Transverse colon (tissue), 4 donors: ENCODE measurements around the gene TMTC2. TPM values are rescaled to one million over a fixed set of nuclear protein-coding genes. Genes with fewer than 3 reads are reported as not detected.

Experiments used
- DNase-seq: peaks from one replicate; pipeline ENCODE4 v3.0.0-alpha.2; 2019
- H3K27ac ChIP-seq, 4 donors: fragments of 200-600 bp; sonication (generic); 2 replicates each; pipeline ENCODE4 v1.5.1; 2016 to 2018; ENCODE audit warnings: inconsistent platforms in 4 of 4
- H3K27me3 ChIP-seq: fragments of 200-600 bp; sonication (generic); 2 replicates; pipeline ENCODE4 v1.5.1; 2017; ENCODE audit warnings: inconsistent platforms
- H3K36me3 ChIP-seq, 4 donors: fragments of 200-600 bp; sonication (generic); 2 replicates each; pipeline ENCODE4 v1.5.1; 2017 to 2019; ENCODE audit warnings: inconsistent platforms in 4 of 4
- H3K4me1 ChIP-seq, 4 donors: fragments of 200-600 bp; sonication (generic); 2 replicates each; pipeline ENCODE4 v1.5.1; 2017 to 2020; ENCODE audit warnings: inconsistent platforms in 4 of 4
- H3K4me3 ChIP-seq, 4 donors: fragments of 200-600 bp; sonication (generic); 1 replicate in 1 of 4; 2 replicates in 3 of 4; pipeline versions ENCODE4 v1.5.1 to v1.6.1; 2017 to 2019; ENCODE audit warnings: inconsistent platforms in 4 of 4
- H3K9me3 ChIP-seq, 2 donors: fragments of 200-600 bp; sonication (generic); 2 replicates each; pipeline ENCODE4 v1.5.1; 2017 to 2019; ENCODE audit warnings: inconsistent platforms in 2 of 2
- EP300 ChIP-seq: sonication (generic); formaldehyde crosslinking; IDR thresholded peaks from one replicate; pipeline ENCODE4 v1.6.1; 2017; ENCODE audit warnings: antibody characterized with exemption, low read depth
- POLR2A ChIP-seq: fragments of 450-650 bp; IDR thresholded peaks from one replicate; pipeline ENCODE4 v1.6.1; 2016; ENCODE audit warnings: antibody characterized with exemption, mild to moderate bottlenecking, moderate library complexity
- POLR2AphosphoS5 ChIP-seq, 3 donors: sonication (generic); formaldehyde crosslinking; IDR thresholded peaks; one replicate each; pipeline ENCODE4 v1.6.1; 2016; ENCODE audit warnings: antibody characterized with exemption in 3 of 3
- WGBS, 2 donors: methylation state at CpG; one replicate each; pipeline ENCODE4 v1.1.5; 2018; ENCODE audit warnings: low coverage in 1 of 2; 5-methylcytosine and 5-hydroxymethylcytosine counted together
- in situ Hi-C, 4 donors: fragments of 200-750 bp; cut with MboI; loops; one replicate each; pipeline versions ENCODE4 v1.15.0 to v1.15.1; 2017; ENCODE audit warnings: low sequenced_read_pairs in 3 of 4, low pct_ligation_motif_present in 1 of 4, low pct_unique_long_range_greater_than_20kb in 1 of 4
- intact Hi-C: fragments of 100-400 bp; cut with DNase I; formaldehyde crosslinking; loops from one replicate; pipeline ENCODE4 v1.15.1; 2023; ENCODE audit warnings: low total_unique reads
- total RNA-seq, 4 donors: library from RNA; depleted of rRNA; stranded (reverse); fragments of >200 nt; gene quantifications; one replicate each; pipeline ENCODE4 v1.1.0, GENCODE V29; 2016
- TF ChIP-seq, protein P1 (sequence below), 5 experiments: fragments of 200-600 bp in 3 of 5; fragments of 450-650 bp in 2 of 5; sonication (generic) in 3 of 5; IDR thresholded peaks; 1 replicate in 2 of 5; 2 replicates in 3 of 5; pipeline ENCODE4 v1.5.1; 2016 to 2017; ENCODE audit warnings: antibody characterized with exemption in 5 of 5, inconsistent platforms in 3 of 5, mild to moderate bottlenecking in 2 of 5, moderate library complexity in 1 of 5

TMTC2 gene
- total RNA-seq, 4 donors from 2014 or later, result 11.3 to 19.8 (median 17.1) TPM

DNA sequence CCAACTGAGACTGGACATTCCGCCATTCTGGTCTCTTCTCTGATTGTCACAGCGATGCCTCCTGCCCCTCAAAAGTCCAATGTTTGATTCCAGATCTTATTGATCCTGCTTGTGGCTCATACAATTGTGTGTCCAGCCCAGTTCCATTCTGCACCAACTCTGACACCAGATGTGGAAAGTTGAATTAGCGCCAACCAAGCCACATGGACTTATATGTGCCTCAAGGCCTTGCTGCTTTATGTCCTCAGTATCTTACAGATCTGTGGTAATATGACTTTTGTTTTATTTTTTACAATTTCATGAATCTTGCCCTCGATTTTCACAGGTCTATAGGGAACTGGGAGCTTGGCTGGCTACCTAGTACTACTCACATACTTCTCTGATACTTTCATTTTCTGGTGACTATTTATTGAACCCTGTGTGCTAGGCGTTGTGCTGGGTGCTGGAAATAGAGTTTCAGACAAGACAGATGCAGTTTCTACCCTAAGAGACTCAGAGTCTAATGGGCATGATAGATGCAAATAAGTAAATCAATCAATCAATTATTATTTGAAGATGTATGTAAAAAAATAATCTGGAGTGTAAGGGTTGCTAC, 472.0 kb downstream of the TMTC2 start:
- in situ Hi-C loops, result no loop called here
- TF ChIP-seq POLR2A, result no peak
- no peak for TF ChIP-seq POLR2AphosphoS5 (IDR thresholded peaks at IDR 0.05)
- no peak for TF ChIP-seq EP300
- TF ChIP-seq, protein P1, sequence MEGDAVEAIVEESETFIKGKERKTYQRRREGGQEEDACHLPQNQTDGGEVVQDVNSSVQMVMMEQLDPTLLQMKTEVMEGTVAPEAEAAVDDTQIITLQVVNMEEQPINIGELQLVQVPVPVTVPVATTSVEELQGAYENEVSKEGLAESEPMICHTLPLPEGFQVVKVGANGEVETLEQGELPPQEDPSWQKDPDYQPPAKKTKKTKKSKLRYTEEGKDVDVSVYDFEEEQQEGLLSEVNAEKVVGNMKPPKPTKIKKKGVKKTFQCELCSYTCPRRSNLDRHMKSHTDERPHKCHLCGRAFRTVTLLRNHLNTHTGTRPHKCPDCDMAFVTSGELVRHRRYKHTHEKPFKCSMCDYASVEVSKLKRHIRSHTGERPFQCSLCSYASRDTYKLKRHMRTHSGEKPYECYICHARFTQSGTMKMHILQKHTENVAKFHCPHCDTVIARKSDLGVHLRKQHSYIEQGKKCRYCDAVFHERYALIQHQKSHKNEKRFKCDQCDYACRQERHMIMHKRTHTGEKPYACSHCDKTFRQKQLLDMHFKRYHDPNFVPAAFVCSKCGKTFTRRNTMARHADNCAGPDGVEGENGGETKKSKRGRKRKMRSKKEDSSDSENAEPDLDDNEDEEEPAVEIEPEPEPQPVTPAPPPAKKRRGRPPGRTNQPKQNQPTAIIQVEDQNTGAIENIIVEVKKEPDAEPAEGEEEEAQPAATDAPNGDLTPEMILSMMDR (IDR thresholded peaks at IDR 0.05), result no peak
- WGBS, 2 donors, result 61 to 79% methylated on average over 3 to 5 of the region's 5 CpGs
- Histone ChIP-seq H3K4me1 (no peaks in the 10 kb centered on the region), H3K27me3 (no peaks in the 10 kb centered on the region), H3K9me3 (no peaks in the 10 kb centered on the region), H3K4me3 (no peak overlapping the region), H3K27ac (no peak overlapping the region), H3K36me3 (no peaks in the 10 kb centered on the region)
- intact Hi-C loops, result no loop called here
- no peak for DNase-seq

DNA sequence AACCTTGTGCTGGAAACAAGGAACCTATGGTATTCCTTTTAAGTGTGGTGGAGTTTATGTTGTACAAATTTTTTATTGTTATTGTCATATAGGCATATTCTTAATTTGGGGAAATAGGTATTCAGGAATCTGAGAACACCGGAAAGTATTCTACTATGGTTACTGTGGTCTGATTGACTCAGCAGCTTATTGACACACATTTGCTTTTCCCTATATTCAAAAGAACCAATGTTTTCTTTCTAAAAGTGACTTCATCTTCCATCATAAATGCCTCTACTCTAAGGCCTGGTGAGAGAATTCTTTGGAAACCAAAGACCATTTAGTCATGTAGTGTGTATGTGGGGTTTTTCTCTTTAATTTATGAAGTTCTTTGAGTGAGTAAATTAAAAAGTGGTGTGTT, 474.8 kb downstream of the TMTC2 start:
- TF ChIP-seq, protein P1 (IDR thresholded peaks at IDR 0.05), result no peak
- TF ChIP-seq POLR2AphosphoS5 (IDR thresholded peaks at IDR 0.05), result no peak
- TF ChIP-seq POLR2A, result no peak
- TF ChIP-seq EP300, result no peak
- H3K9me3 ChIP-seq, result no peaks in the 10 kb centered on the region
- intact Hi-C loops (no loop called here), in situ Hi-C loops (no loop called here)
- H3K4me3 ChIP-seq, result no peak overlapping the region
- 95 to 100% methylated on average over 1 of the region's 1 CpG for WGBS, 2 donors
- no peaks in the 10 kb centered on the region for H3K36me3 ChIP-seq
- no peak overlapping the region for H3K27ac ChIP-seq
- H3K27me3 ChIP-seq, result no peaks in the 10 kb centered on the region
- no peak for DNase-seq
- H3K4me1 ChIP-seq, result no peaks in the 10 kb centered on the region

DNA sequence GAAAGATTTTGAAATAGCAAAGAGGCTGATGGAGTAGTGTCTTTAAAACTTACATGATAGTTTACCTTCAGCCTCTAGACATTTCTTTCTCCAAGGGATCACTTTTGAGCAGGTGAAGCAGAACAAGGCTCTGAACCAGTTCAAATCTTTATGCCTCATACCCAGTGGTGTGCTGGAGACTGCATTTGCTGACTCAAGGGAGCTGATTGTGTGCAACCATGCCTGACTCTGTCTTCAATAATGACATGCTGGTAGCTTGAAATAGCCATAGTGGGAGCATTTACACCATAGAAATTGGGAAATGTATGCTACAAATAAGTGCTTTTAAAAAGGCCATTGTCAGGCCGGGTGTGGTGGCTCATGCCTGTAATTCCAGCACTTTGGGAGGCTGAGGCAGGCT, 482.0 kb downstream of the TMTC2 start:
- intact Hi-C loops (no loop called here), in situ Hi-C loops (no loop called here)
- no peaks in the 10 kb centered on the region for H3K4me1 ChIP-seq
- 60% methylated on average over 1 of the region's 1 CpG; no CpG with 5 or more reads in 1 of the 2 donors for WGBS, 2 donors
- H3K27me3 ChIP-seq, result no peaks in the 10 kb centered on the region
- H3K27ac ChIP-seq, result no peak overlapping the region
- H3K9me3 ChIP-seq, result no peaks in the 10 kb centered on the region
- DNase-seq, result no peak
- no peak overlapping the region for H3K4me3 ChIP-seq
- no peaks in the 10 kb centered on the region for H3K36me3 ChIP-seq
- TF ChIP-seq, protein P1 (IDR thresholded peaks at IDR 0.05), result no peak
- TF ChIP-seq POLR2A (no peak), POLR2AphosphoS5 (IDR thresholded peaks at IDR 0.05) (no peak), EP300 (no peak)

DNA sequence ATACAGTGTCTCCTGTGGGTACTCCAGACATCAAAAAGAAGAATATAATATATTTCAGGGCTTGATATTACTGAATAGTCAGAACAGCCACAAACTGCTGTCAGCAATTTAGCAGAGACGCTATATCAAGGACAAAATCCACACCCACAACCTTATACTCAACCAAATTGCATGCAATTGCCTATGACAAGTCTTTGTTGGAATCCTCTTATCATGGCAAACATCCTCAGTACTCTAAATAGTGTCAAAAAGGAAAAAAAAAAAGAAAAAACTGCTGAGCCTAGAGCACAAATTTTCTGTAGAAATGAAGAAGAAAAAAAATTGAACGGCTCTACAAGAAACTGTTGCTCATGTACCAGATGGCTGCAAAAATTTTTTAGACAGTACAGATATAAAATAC, 485.7 kb downstream of the TMTC2 start:
- DNase-seq, result no peak
- no peak for TF ChIP-seq POLR2AphosphoS5 (IDR thresholded peaks at IDR 0.05)
- TF ChIP-seq, protein P1 (IDR thresholded peaks at IDR 0.05), result no peak
- no peak for TF ChIP-seq EP300
- TF ChIP-seq POLR2A, result no peak
- in situ Hi-C loops, result no loop called here
- H3K4me3 ChIP-seq, result no peak overlapping the region
- H3K9me3 ChIP-seq, result no peaks in the 10 kb centered on the region
- 62 to 69% methylated on average over 2 of the region's 2 CpGs for WGBS, 2 donors
- intact Hi-C loops, result no loop called here
- H3K27me3 ChIP-seq, result no peaks in the 10 kb centered on the region
- H3K36me3 ChIP-seq, result no peaks in the 10 kb centered on the region
- no peak overlapping the region for H3K27ac ChIP-seq
- no peaks in the 10 kb centered on the region for H3K4me1 ChIP-seq
